GM18517 (cell line): ENCODE data around the gene BRAP.
"Not testable (repeated sequence)": the region's sequence is repeated elsewhere in the genome, so short reads cannot be mapped to it uniquely, and the experiment has no call there.

Experiments
- ATAC-seq: cut with Tn5 transposase; IDR thresholded peaks from one replicate; pipeline ENCODE4 v1.9.1; 2021; ENCODE audit warnings: mild to moderate bottlenecking, moderate library complexity; ENCODE audit not compliant: unreplicated experiment

Gene BRAP

GRCh38 chr12:111677186-111677585 lies 8.6 kb downstream of the BRAP start:
- no peak for ATAC-seq

GRCh38 chr12:111673503-111673902 lies 12.3 kb downstream of the BRAP start:
- ATAC-seq = no peak

GRCh38 chr12:111672822-111673381 lies 12.9 kb downstream of the BRAP start:
- no peak for ATAC-seq

GRCh38 chr12:111664961-111665865 lies 20.5 kb downstream of the BRAP start:
- no peak for ATAC-seq

GRCh38 chr12:111664499-111664898 lies 21.3 kb downstream of the BRAP start:
- no peak for ATAC-seq

GRCh38 chr12:111656016-111656415 lies 29.7 kb downstream of the BRAP start:
- no peak for ATAC-seq

- ATAC-seq = no peak
Observed at GRCh38 chr12:111655356-111655755, 30.4 kb downstream of the BRAP start.

- no peak for ATAC-seq
Observed at GRCh38 chr12:111653596-111653995, 32.2 kb downstream of the BRAP start.

- not testable (repeated sequence) for ATAC-seq
Observed at GRCh38 chr12:111652530-111652929, 33.2 kb downstream of the BRAP start.

- ATAC-seq = no peak
Observed at GRCh38 chr12:111650912-111651311, 34.8 kb downstream of the BRAP start.

GRCh38 chr12:111645433-111645832 lies 40.3 kb downstream of the BRAP start:
- ATAC-seq = no peak

GRCh38 chr12:111643427-111643826 lies 42.3 kb downstream of the BRAP start:
- no peak for ATAC-seq

- no peak for ATAC-seq
Observed at GRCh38 chr12:111642681-111643426, 42.9 kb downstream of the BRAP start.

GRCh38 chr12:111640506-111640905 lies 45.2 kb downstream of the BRAP start:
- ATAC-seq = no peak

- ATAC-seq = no peak
Observed at GRCh38 chr12:111638556-111638955, 47.2 kb downstream of the BRAP start.

GRCh38 chr12:111636209-111636945 lies 49.4 kb downstream of the BRAP start:
- no peak for ATAC-seq

GRCh38 chr12:111635524-111635923 lies 50.2 kb downstream of the BRAP start:
- no peak for ATAC-seq

- ATAC-seq = no peak
Observed at GRCh38 chr12:111628505-111629260, 57.1 kb downstream of the BRAP start.

- ATAC-seq = no peak
Observed at GRCh38 chr12:111626230-111626629, 59.5 kb downstream of the BRAP start.

GRCh38 chr12:111624540-111624939 lies 61.2 kb downstream of the BRAP start:
- no peak for ATAC-seq
